Measurements from ENCODE around the gene ARSI.

The ARSI gene

GRCh38 chr5:150288791-150289190, 13.9 kb downstream of the ARSI start:
- TF ChIP-seq ZFP30 (CRISPR knock-in tag; IDR thresholded peaks at IDR 0.05) = no peak
- TF ChIP-seq ESRRG (CRISPR knock-in tag; IDR thresholded peaks at IDR 0.05) = no peak
- TF ChIP-seq ISL1 (CRISPR knock-in tag; IDR thresholded peaks at IDR 0.05) = no peak
- no peak for TF ChIP-seq POU6F1 (CRISPR knock-in tag; IDR thresholded peaks at IDR 0.05; ENCODE audit: borderline replicate concordance, low read depth)
- TF ChIP-seq BACH2 (CRISPR knock-in tag; IDR thresholded peaks at IDR 0.05; ENCODE audit: borderline replicate concordance) = no peak
- TF ChIP-seq GLIS3 (CRISPR knock-in tag; IDR thresholded peaks at IDR 0.05) = no peak
- no peak for TF ChIP-seq CSRNP3 (CRISPR knock-in tag; IDR thresholded peaks at IDR 0.05)
- TF ChIP-seq TOX (CRISPR knock-in tag; IDR thresholded peaks at IDR 0.05; ENCODE audit: borderline replicate concordance) = no peak
- TF ChIP-seq CREB5 (CRISPR knock-in tag; IDR thresholded peaks at IDR 0.05; ENCODE audit: low read depth) = no peak
- TF ChIP-seq ZC3H10 (CRISPR knock-in tag; IDR thresholded peaks at IDR 0.05) = no peak
- no peak for TF ChIP-seq ZNF70 (CRISPR knock-in tag; IDR thresholded peaks at IDR 0.05)
- no peak for TF ChIP-seq OSR1 (CRISPR knock-in tag; IDR thresholded peaks at IDR 0.05)
- no peak for TF ChIP-seq SNAI2 (CRISPR knock-in tag; IDR thresholded peaks at IDR 0.05)
- TF ChIP-seq ZNF8 (CRISPR knock-in tag; IDR thresholded peaks at IDR 0.05) = no peak
- TF ChIP-seq ARNTL (CRISPR knock-in tag; IDR thresholded peaks at IDR 0.05; ENCODE audit: borderline replicate concordance, low read depth) = no peak
- TF ChIP-seq CSDC2 (CRISPR knock-in tag; IDR thresholded peaks at IDR 0.05) = no peak
- TF ChIP-seq TCF4 (CRISPR knock-in tag; IDR thresholded peaks at IDR 0.05; ENCODE audit: borderline replicate concordance) = no peak
- TF ChIP-seq TSHZ2 (CRISPR knock-in tag; IDR thresholded peaks at IDR 0.05) = no peak
- no peak for TF ChIP-seq RARB (CRISPR knock-in tag; IDR thresholded peaks at IDR 0.05)
- no peak for ATAC-seq

- TF ChIP-seq PATZ1 (CRISPR knock-in tag; IDR thresholded peaks at IDR 0.05; ENCODE audit: borderline replicate concordance) (no peak), PPARA (CRISPR knock-in tag; IDR thresholded peaks at IDR 0.05; ENCODE audit: borderline replicate concordance) (no peak), RARB (CRISPR knock-in tag; IDR thresholded peaks at IDR 0.05) (no peak), TCF4 (CRISPR knock-in tag; IDR thresholded peaks at IDR 0.05; ENCODE audit: borderline replicate concordance) (no peak)
- ATAC-seq = no peak
Observed at GRCh38 chr5:150288361-150288760, 14.3 kb downstream of the ARSI start.

GRCh38 chr5:150286820-150287219, 15.9 kb downstream of the ARSI start:
- TF ChIP-seq ISL1 (CRISPR knock-in tag; IDR thresholded peaks at IDR 0.05) (no peak), TCF4 (CRISPR knock-in tag; IDR thresholded peaks at IDR 0.05; ENCODE audit: borderline replicate concordance) (no peak), PATZ1 (CRISPR knock-in tag; IDR thresholded peaks at IDR 0.05; ENCODE audit: borderline replicate concordance) (no peak), SNAI2 (CRISPR knock-in tag; IDR thresholded peaks at IDR 0.05) (no peak)
- ATAC-seq = peak; percentile 86
